ACC112 (cell line): Measurements from ENCODE around the gene ZNF518A.

ENCODE experiments used
- H2AFZ ChIP-seq: fragments of 200-600 bp; sonication (generic); one replicate; pipeline ENCODE4 v1.6.0; 2017; ENCODE audit warnings: antibody characterized with exemption, low read length; ENCODE audit not compliant: unreplicated experiment
- H3K27ac ChIP-seq: fragments of 200-600 bp; sonication (generic); 2 replicates; pipeline ENCODE4 v1.5.1; 2014; ENCODE audit warnings: low read depth, mild to moderate bottlenecking, antibody characterized with exemption, low read length, moderate library complexity
- H3K27me3 ChIP-seq: fragments of 200-600 bp; sonication (generic); 2 replicates; pipeline ENCODE4 v1.6.1; 2014; ENCODE audit warnings: mild to moderate bottlenecking, antibody characterized with exemption, low read length, moderate library complexity, mixed read lengths; ENCODE audit not compliant: insufficient read depth
- H3K36me3 ChIP-seq: fragments of 200-600 bp; sonication (generic); 2 replicates; pipeline ENCODE4 v1.6.1; 2016; ENCODE audit warnings: mild to moderate bottlenecking, antibody characterized with exemption, low read length, moderate library complexity, mixed read lengths; ENCODE audit not compliant: insufficient read depth
- H3K4me1 ChIP-seq: fragments of 200-600 bp; sonication (generic); one replicate; pipeline ENCODE4 v1.6.1; 2016; ENCODE audit warnings: low read length, mixed read lengths; ENCODE audit not compliant: insufficient read depth, unreplicated experiment, control insufficient read depth
- H3K4me3 ChIP-seq: fragments of 200-600 bp; sonication (generic); 2 replicates; pipeline ENCODE4 v1.5.1; 2014; ENCODE audit warnings: mild to moderate bottlenecking, low read depth, low read length
- H3K79me2 ChIP-seq: fragments of 200-600 bp; sonication (generic); one replicate; pipeline ENCODE4 v1.6.0; 2016; ENCODE audit warnings: low read length; ENCODE audit not compliant: control insufficient read depth, unreplicated experiment, insufficient read depth

Gene ZNF518A

GRCh38 chr10:96107623-96108038 lies 22.5 kb upstream of the ZNF518A start:
- Histone ChIP-seq H3K79me2 (no peaks in the 10 kb centered on the region), H3K27ac (no peak overlapping the region), H3K4me3 (no peak overlapping the region), H3K27me3 (peaks cover 73% of the 10 kb centered on the region), H2AFZ (no peak overlapping the region), H3K4me1 (no peaks in the 10 kb centered on the region), H3K36me3 (no peaks in the 10 kb centered on the region)

GRCh38 chr10:96112531-96112930 lies 17.6 kb upstream of the ZNF518A start:
- Histone ChIP-seq H3K79me2 (no peaks in the 10 kb centered on the region), H3K36me3 (no peaks in the 10 kb centered on the region), H2AFZ (no peak overlapping the region), H3K27ac (no peak overlapping the region), H3K4me3 (no peak overlapping the region), H3K27me3 (peaks cover 53% of the 10 kb centered on the region), H3K4me1 (no peaks in the 10 kb centered on the region)

- Histone ChIP-seq H2AFZ (no peak overlapping the region), H3K27ac (no peak overlapping the region), H3K4me3 (no peak overlapping the region), H3K79me2 (no peaks in the 10 kb centered on the region), H3K4me1 (peaks cover 6% of the 10 kb centered on the region), H3K27me3 (peaks cover 12% of the 10 kb centered on the region), H3K36me3 (no peaks in the 10 kb centered on the region)
These were observed 11.3 kb upstream of the ZNF518A start for GRCh38 chr10:96118604-96119450.

GRCh38 chr10:96122824-96123223 lies 7.3 kb upstream of the ZNF518A start:
- peaks cover 12% of the 10 kb centered on the region for H3K4me1 ChIP-seq
- H3K4me3 ChIP-seq: no peak overlapping the region
- H3K27me3 ChIP-seq: no peaks in the 10 kb centered on the region
- H3K79me2 ChIP-seq: no peaks in the 10 kb centered on the region
- H3K27ac ChIP-seq: no peak overlapping the region
- no peak overlapping the region for H2AFZ ChIP-seq
- no peaks in the 10 kb centered on the region for H3K36me3 ChIP-seq

GRCh38 chr10:96124230-96125141 lies 5.6 kb upstream of the ZNF518A start:
- no peaks in the 10 kb centered on the region; the same call in 1 of the 2 replicates for H3K36me3 ChIP-seq
- peak overlapping the region; percentile 24; the same call in 1 of the 2 replicates for H3K4me3 ChIP-seq
- H3K4me1 ChIP-seq: peaks cover 17% of the 10 kb centered on the region
- H2AFZ ChIP-seq: peak overlapping the region; percentile 93
- no peaks in the 10 kb centered on the region for H3K27me3 ChIP-seq
- no peaks in the 10 kb centered on the region for H3K79me2 ChIP-seq
- no peak overlapping the region for H3K27ac ChIP-seq

- H3K27me3 ChIP-seq: no peaks in the 10 kb centered on the region
- no peaks in the 10 kb centered on the region; the same call in 1 of the 2 replicates for H3K36me3 ChIP-seq
- peaks cover 19% of the 10 kb centered on the region for H3K4me1 ChIP-seq
- peak overlapping the region; percentile 46 for H2AFZ ChIP-seq
- H3K79me2 ChIP-seq: no peaks in the 10 kb centered on the region
- no peak overlapping the region for H3K27ac ChIP-seq
- H3K4me3 ChIP-seq: no peak overlapping the region
These were observed 5.0 kb upstream of the ZNF518A start for GRCh38 chr10:96125142-96125515.

- peak overlapping the region; percentile 71 for H2AFZ ChIP-seq
- H3K4me1 ChIP-seq: peaks cover 30% of the 10 kb centered on the region
- peaks cover 7% of the 10 kb centered on the region; the same call in 1 of the 2 replicates for H3K36me3 ChIP-seq
- peak overlapping the region; percentile 86 for H3K4me3 ChIP-seq
- H3K79me2 ChIP-seq: no peaks in the 10 kb centered on the region
- H3K27ac ChIP-seq: peak overlapping the region; percentile 89
- H3K27me3 ChIP-seq: no peaks in the 10 kb centered on the region
These were observed 364 bp downstream of the ZNF518A start for GRCh38 chr10:96130326-96130995.

GRCh38 chr10:96131621-96132020 lies 1.5 kb downstream of the ZNF518A start:
- Histone ChIP-seq H3K27me3 (no peaks in the 10 kb centered on the region), H2AFZ (no peak overlapping the region), H3K27ac (no peak overlapping the region), H3K4me3 (peak overlapping the region; percentile 86), H3K36me3 (peaks cover 7% of the 10 kb centered on the region; the same call in 1 of the 2 replicates), H3K79me2 (no peaks in the 10 kb centered on the region), H3K4me1 (peaks cover 30% of the 10 kb centered on the region)

- peaks cover 7% of the 10 kb centered on the region; the same call in 1 of the 2 replicates for H3K36me3 ChIP-seq
- peak overlapping the region; percentile 27 for H2AFZ ChIP-seq
- H3K4me1 ChIP-seq: peaks cover 30% of the 10 kb centered on the region
- no peaks in the 10 kb centered on the region for H3K27me3 ChIP-seq
- H3K4me3 ChIP-seq: no peak overlapping the region
- H3K79me2 ChIP-seq: no peaks in the 10 kb centered on the region
- peak overlapping the region; percentile 28; the same call in 1 of the 2 replicates for H3K27ac ChIP-seq
These were observed 3.0 kb downstream of the ZNF518A start for GRCh38 chr10:96133135-96133534.

- Histone ChIP-seq H3K36me3 (0 out of 2 replicates have a peak, but pooled peaks cover 7% of the 10 kb centered on the region), H3K4me1 (peaks cover 18% of the 10 kb centered on the region), H3K4me3 (no peak overlapping the region), H3K27me3 (no peaks in the 10 kb centered on the region), H3K79me2 (no peaks in the 10 kb centered on the region), H3K27ac (no peak overlapping the region), H2AFZ (no peak overlapping the region)
These were observed 6.7 kb downstream of the ZNF518A start for GRCh38 chr10:96136810-96137209.
